Neural cell (in vitro differentiated cells): ENCODE results near the gene RAB3C. TPM values are rescaled to one million over a fixed set of nuclear protein-coding genes. Genes with fewer than 3 reads are reported as not detected.

Experiments used
- H2AFZ ChIP-seq: fragments of 200-600, 300-800 bp; sonication (generic), shearing (Covaris generic); 2 replicates; pipeline ENCODE4 v1.6.0; 2014; ENCODE audit warnings: low read depth, mild to moderate bottlenecking, antibody characterized with exemption, low read length, moderate library complexity
- H3F3A ChIP-seq: fragments of 200-600 bp; shearing (Covaris generic); 2 replicates; pipeline ENCODE4 v1.6.1; 2016; ENCODE audit warnings: mild to moderate bottlenecking, moderate library complexity, mixed read lengths, antibody characterized with exemption, low read length; ENCODE audit not compliant: insufficient read depth, poor library complexity, severe bottlenecking
- H3K27ac ChIP-seq: fragments of 200-600, 300-800 bp; sonication (generic), shearing (Covaris generic); 2 replicates; pipeline ENCODE4 v1.5.1; 2014; ENCODE audit warnings: mild to moderate bottlenecking, low read length, moderate library complexity
- H3K27me3 ChIP-seq: fragments of 300-800, 200-600 bp; sonication (generic), shearing (Covaris generic); 2 replicates; pipeline ENCODE4 v1.6.0; 2014; ENCODE audit warnings: mild to moderate bottlenecking, low read depth, low read length, moderate library complexity; ENCODE audit not compliant: insufficient read depth
- H3K36me3 ChIP-seq: fragments of 300-800, 200-600 bp; sonication (generic), shearing (Covaris generic); 2 replicates; pipeline ENCODE4 v1.5.1; 2014; ENCODE audit warnings: mild to moderate bottlenecking, antibody characterized with exemption, low read length, moderate library complexity; ENCODE audit not compliant: insufficient read depth
- H3K4me2 ChIP-seq: fragments of 300-800, 200-600 bp; sonication (generic), shearing (Covaris generic); 2 replicates; pipeline ENCODE4 v1.6.0; 2014; ENCODE audit warnings: mild to moderate bottlenecking, low read length
- H3K4me3 ChIP-seq: fragments of 300-800, 200-600 bp; sonication (generic), shearing (Covaris generic); 2 replicates; pipeline ENCODE4 v1.5.1; 2014; ENCODE audit warnings: mild to moderate bottlenecking, low read length, moderate library complexity
- H3K79me2 ChIP-seq: fragments of 200-600 bp; shearing (Covaris generic); replicated peaks from 2 replicates; pipeline ENCODE4 v1.6.0; 2014; ENCODE audit warnings: mild to moderate bottlenecking, low read length, moderate library complexity; ENCODE audit not compliant: insufficient read depth
- H3K9ac ChIP-seq: fragments of 300-800, 200-600 bp; sonication (generic), shearing (Covaris generic); 2 replicates; pipeline ENCODE4 v1.6.1; 2016; ENCODE audit warnings: mild to moderate bottlenecking, low read length, mixed read lengths
- H3K9me2 ChIP-seq: fragments of 200-600 bp; shearing (Covaris generic); 2 replicates; pipeline ENCODE4 v1.6.1; 2016; ENCODE audit warnings: mild to moderate bottlenecking, low read length, mixed read lengths; ENCODE audit not compliant: insufficient read depth
- H3K9me3 ChIP-seq: fragments of 200-600, 300-800 bp; sonication (generic), shearing (Covaris generic); 2 replicates; pipeline ENCODE4 v1.6.1; 2016; ENCODE audit warnings: mild to moderate bottlenecking, mixed run types, low read length, moderate library complexity, mixed read lengths
- H4K20me1 ChIP-seq: fragments of 200-600 bp; shearing (Covaris generic); 2 replicates; pipeline ENCODE4 v1.6.1; 2016; ENCODE audit warnings: mild to moderate bottlenecking, mixed run types; ENCODE audit not compliant: insufficient read depth
- EP300 ChIP-seq: fragments of 450-650 bp; conservative IDR thresholded peaks from 2 replicates; pipeline ENCODE4 v1.6.1; 2014; ENCODE audit warnings: antibody characterized with exemption, mild to moderate bottlenecking, moderate library complexity; ENCODE audit not compliant: poor library complexity, severe bottlenecking
- EZH2 ChIP-seq: fragments of 200-600, 300-800 bp; shearing (Covaris generic), sonication (generic); IDR thresholded peaks from 2 replicates; pipeline ENCODE4 v1.6.1; 2014; ENCODE audit warnings: antibody characterized with exemption, low read length, borderline replicate concordance, mild to moderate bottlenecking; ENCODE audit not compliant: insufficient read depth, poor library complexity, severe bottlenecking
- MXI1 ChIP-seq: fragments of 450-650 bp; conservative IDR thresholded peaks from 2 replicates; pipeline ENCODE4 v1.6.1; 2014; ENCODE audit warnings: antibody characterized with exemption, mild to moderate bottlenecking; ENCODE audit not compliant: poor library complexity, severe bottlenecking
- POLR2AphosphoS5 ChIP-seq: IDR thresholded peaks from 2 replicates; pipeline ENCODE4 v1.6.1; 2012
- SMC3 ChIP-seq: fragments of 450-650 bp; conservative IDR thresholded peaks from 2 replicates; pipeline ENCODE4 v1.6.1; 2014; ENCODE audit warnings: antibody characterized with exemption, mild to moderate bottlenecking, moderate library complexity; ENCODE audit not compliant: poor library complexity
- TAF1 ChIP-seq: IDR thresholded peaks from 2 replicates; pipeline ENCODE4 v1.6.1; 2012; ENCODE audit warnings: low read depth
- polyA plus RNA-seq: library from polyadenylated mRNA; depleted of rRNA; stranded (reverse); fragments of >200 nt; gene quantifications from 2 replicates; pipeline ENCODE4 v1.2.3, GENCODE V29; 2014
- TF ChIP-seq, protein P1 (sequence below): fragments of 450-650 bp; IDR thresholded peaks from 2 replicates; pipeline ENCODE4 v1.5.1; 2014; ENCODE audit warnings: antibody characterized with exemption, mild to moderate bottlenecking, moderate library complexity; ENCODE audit not compliant: poor library complexity, severe bottlenecking
- TF ChIP-seq, protein P2 (sequence below): IDR thresholded peaks from 2 replicates; pipeline ENCODE4 v1.6.1; 2012; ENCODE audit warnings: borderline replicate concordance

RAB3C gene
- polyA plus RNA-seq, 1 donor from 2014 or later = 94.3 TPM

DNA sequence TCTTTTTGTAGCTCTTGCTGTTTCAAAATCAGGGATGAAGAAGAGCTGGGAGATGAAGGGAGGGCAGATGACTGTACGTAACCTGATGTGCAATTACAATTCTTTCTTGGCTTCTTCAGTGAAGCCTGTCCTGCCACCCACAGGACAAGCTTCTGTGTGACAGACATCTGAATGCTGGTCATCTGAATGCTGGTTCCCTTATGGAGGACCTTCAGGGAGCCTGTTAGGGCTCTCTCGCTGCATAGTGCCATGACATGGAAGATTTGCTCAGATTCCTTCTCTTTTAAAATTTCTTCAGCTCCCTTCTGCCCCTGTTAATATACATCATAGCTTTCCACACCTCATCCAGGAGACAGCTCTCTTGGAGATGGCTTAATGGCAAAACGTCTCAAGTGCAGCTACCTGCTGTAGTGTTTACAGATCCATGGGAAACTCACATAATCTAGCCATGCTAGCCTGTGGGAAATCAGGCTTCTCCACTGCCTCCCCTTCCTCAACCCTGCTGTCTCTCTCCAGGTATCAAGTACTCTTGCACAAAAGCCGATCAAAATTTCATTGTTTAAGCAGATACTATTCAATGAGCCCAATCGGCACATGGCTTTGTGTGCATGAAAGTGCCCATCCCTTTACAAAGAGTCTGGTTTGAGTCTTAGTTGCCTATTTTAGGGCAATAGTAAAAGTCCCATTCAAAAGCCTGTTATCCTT, 134.6 kb downstream of the RAB3C start:
- TF ChIP-seq, protein P1, sequence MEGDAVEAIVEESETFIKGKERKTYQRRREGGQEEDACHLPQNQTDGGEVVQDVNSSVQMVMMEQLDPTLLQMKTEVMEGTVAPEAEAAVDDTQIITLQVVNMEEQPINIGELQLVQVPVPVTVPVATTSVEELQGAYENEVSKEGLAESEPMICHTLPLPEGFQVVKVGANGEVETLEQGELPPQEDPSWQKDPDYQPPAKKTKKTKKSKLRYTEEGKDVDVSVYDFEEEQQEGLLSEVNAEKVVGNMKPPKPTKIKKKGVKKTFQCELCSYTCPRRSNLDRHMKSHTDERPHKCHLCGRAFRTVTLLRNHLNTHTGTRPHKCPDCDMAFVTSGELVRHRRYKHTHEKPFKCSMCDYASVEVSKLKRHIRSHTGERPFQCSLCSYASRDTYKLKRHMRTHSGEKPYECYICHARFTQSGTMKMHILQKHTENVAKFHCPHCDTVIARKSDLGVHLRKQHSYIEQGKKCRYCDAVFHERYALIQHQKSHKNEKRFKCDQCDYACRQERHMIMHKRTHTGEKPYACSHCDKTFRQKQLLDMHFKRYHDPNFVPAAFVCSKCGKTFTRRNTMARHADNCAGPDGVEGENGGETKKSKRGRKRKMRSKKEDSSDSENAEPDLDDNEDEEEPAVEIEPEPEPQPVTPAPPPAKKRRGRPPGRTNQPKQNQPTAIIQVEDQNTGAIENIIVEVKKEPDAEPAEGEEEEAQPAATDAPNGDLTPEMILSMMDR = peak; percentile 12
- no peak for TF ChIP-seq EP300
- TF ChIP-seq MXI1 = no peak
- peak; percentile 18 for TF ChIP-seq POLR2AphosphoS5
- Histone ChIP-seq H3K9me2 (no peaks in the 10 kb centered on the region), H3K79me2 (no peaks in the 10 kb centered on the region), H3K27me3 (no peaks in the 10 kb centered on the region), H3K27ac (peak overlapping the region; percentile 87), H4K20me1 (no peaks in the 10 kb centered on the region), H3K9ac (peak overlapping the region; percentile 48), H3K36me3 (no peaks in the 10 kb centered on the region), H3F3A (no peaks in the 10 kb centered on the region), H2AFZ (peak overlapping the region; percentile 29), H3K4me3 (peak overlapping the region; percentile 47), H3K4me2 (peak overlapping the region; percentile 30), H3K9me3 (no peaks in the 10 kb centered on the region)

DNA sequence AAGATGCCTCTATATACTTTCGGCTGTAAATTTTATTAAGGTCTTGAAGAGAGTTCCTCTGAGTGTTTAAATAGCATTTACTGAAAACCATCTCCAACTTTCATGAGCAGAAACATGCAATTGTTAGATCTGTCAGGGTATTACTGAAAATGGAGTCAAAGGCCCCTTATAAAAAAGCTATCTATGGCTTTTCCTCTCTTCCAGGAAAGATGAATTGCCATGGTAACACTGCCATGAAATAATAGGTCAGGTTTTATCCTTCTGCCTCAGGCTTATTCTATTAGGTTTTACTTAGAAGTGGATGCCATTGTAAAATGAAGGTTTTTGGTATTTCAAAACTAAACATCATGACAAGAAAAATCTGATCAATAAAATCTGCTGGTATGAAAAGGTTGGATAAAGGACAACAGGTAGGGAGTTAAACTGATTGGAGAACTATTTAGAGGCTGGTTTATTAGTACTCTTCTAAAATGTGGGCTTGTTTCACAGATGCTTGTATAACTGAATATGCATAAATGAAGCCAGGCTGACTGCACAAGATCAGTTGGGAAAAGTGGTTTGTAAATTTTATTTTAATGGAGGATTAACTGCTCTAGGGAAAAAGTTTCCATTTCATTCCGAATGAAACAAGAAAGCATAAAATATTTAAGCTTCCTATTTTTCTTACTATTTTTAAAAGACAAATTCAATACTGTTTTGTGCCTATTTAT, 135.5 kb downstream of the RAB3C start:
- H3K4me3 ChIP-seq = peak overlapping the region; percentile 47
- TF ChIP-seq MXI1 = no peak
- TF ChIP-seq EP300 = peak; percentile 11
- TF ChIP-seq TAF1 = no peak
- TF ChIP-seq SMC3 = no peak
- no peak for TF ChIP-seq POLR2AphosphoS5
- no peak for TF ChIP-seq EZH2
- TF ChIP-seq, protein P2, sequence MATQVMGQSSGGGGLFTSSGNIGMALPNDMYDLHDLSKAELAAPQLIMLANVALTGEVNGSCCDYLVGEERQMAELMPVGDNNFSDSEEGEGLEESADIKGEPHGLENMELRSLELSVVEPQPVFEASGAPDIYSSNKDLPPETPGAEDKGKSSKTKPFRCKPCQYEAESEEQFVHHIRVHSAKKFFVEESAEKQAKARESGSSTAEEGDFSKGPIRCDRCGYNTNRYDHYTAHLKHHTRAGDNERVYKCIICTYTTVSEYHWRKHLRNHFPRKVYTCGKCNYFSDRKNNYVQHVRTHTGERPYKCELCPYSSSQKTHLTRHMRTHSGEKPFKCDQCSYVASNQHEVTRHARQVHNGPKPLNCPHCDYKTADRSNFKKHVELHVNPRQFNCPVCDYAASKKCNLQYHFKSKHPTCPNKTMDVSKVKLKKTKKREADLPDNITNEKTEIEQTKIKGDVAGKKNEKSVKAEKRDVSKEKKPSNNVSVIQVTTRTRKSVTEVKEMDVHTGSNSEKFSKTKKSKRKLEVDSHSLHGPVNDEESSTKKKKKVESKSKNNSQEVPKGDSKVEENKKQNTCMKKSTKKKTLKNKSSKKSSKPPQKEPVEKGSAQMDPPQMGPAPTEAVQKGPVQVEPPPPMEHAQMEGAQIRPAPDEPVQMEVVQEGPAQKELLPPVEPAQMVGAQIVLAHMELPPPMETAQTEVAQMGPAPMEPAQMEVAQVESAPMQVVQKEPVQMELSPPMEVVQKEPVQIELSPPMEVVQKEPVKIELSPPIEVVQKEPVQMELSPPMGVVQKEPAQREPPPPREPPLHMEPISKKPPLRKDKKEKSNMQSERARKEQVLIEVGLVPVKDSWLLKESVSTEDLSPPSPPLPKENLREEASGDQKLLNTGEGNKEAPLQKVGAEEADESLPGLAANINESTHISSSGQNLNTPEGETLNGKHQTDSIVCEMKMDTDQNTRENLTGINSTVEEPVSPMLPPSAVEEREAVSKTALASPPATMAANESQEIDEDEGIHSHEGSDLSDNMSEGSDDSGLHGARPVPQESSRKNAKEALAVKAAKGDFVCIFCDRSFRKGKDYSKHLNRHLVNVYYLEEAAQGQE = peak; percentile 53

More for the DNA sequence above, 135.5 kb downstream of the RAB3C start:
- Histone ChIP-seq H3K27ac (peak overlapping the region; percentile 87), H3K9me2 (no peaks in the 10 kb centered on the region), H3F3A (no peaks in the 10 kb centered on the region), H2AFZ (peak overlapping the region; percentile 29), H3K79me2 (no peaks in the 10 kb centered on the region), H3K4me2 (peak overlapping the region; percentile 30), H3K36me3 (no peaks in the 10 kb centered on the region), H3K9me3 (no peaks in the 10 kb centered on the region), H4K20me1 (no peaks in the 10 kb centered on the region), H3K9ac (peak overlapping the region; percentile 48), H3K27me3 (no peaks in the 10 kb centered on the region)
